Activated T-cell treated with anti-CD3 and anti-CD28 coated beads, Interleukin-2, amount 50 U/mL, for 4 hours (primary cell): ENCODE results near the gene DHX32. TPM values are rescaled to one million over a fixed set of nuclear protein-coding genes. Genes with fewer than 3 reads are reported as not detected.
"Not testable (repeated sequence)": the region's sequence is repeated elsewhere in the genome, so short reads cannot be mapped to it uniquely, and the experiment has no call there.

Source experiments
- ATAC-seq, 2 donors: fragments of 200-7000 bp; cut with Tn5 transposase; one replicate each; pipeline ENCODE4 v1.10.0; 2021
- DNase-seq: peaks from one replicate; pipeline ENCODE4 v3.0.0-alpha.2; 2020
- H3K27me3 Mint-ChIP-seq: one replicate; pipeline ENCODE4 v1.8.0; 2021; ENCODE audit warnings: low read depth, mixed read lengths
- H3K36me3 Mint-ChIP-seq: one replicate; pipeline ENCODE4 v1.8.0; 2022; ENCODE audit warnings: mixed read lengths; ENCODE audit not compliant: insufficient read depth
- H3K4me1 Mint-ChIP-seq: one replicate; pipeline ENCODE4 v1.8.0; 2021; ENCODE audit warnings: low read depth, mixed read lengths
- H3K4me3 Mint-ChIP-seq: one replicate; pipeline ENCODE4 v1.8.0; 2021; ENCODE audit warnings: mild to moderate bottlenecking, moderate library complexity, mixed read lengths
- H3K9me3 Mint-ChIP-seq: one replicate; pipeline ENCODE4 v1.8.0; 2021; ENCODE audit warnings: mixed read lengths
- total RNA-seq, 3 donors: library from RNA; stranded (reverse); gene quantifications; one replicate each; pipeline ENCODE4 v1.2.1, GENCODE V29; 2021

The DHX32 gene
- 10 to 100 TPM in 2 of 3 donors, 1 to 10 TPM in 1; 9.3 to 18.0 (median 13.0) TPM for total RNA-seq

DNA sequence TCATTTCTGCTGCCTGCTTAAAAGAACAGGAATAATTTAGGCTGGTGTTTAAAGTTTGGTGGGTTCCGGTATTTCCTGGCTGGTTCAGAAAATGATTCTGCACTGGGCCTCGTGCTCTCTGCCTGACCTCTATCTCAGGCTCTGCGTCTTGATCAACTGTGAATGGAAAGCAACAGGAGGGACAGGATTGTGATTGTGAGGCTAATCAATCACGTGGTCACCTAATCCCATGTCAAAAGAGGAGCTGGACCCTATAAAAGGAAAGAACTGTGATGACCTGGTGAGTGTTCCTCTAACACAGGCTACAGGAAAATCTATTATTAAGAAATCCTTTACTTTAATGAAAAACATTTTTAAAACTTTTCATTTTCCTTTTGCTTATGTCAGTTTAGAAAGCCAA, at the start of gene DHX32:
Gene DHX32 (minus strand): TSS at position 101 of the 400 bp plus-strand sequence. CDS start 468 bp downstream, outside the sequence.
- Mint-ChIP-seq H3K4me3 (no peak within 1 kb of the TSS), H3K27me3 (no peaks in the 10 kb centered on the region)

GRCh38 chr10:125929618-125930017, 48.5 kb upstream of the DHX32 start:
- Mint-ChIP-seq H3K36me3 (no peaks in the 10 kb centered on the region), H3K9me3 (peaks cover 4% of the 10 kb centered on the region), H3K4me3 (no peak overlapping the region), H3K4me1 (no peaks in the 10 kb centered on the region), H3K27me3 (peaks cover 13% of the 10 kb centered on the region)
- DNase-seq (no peak), ATAC-seq (no peak)

More for the DNA sequence above, at the start of gene DHX32:
- Mint-ChIP-seq H3K9me3 (peaks cover 2% of the 10 kb centered on the region), H3K4me1 (no peaks in the 10 kb centered on the region), H3K36me3 (peaks cover 21% of the 10 kb centered on the region)
- DNase-seq (no peak), ATAC-seq (no peak)

DNA sequence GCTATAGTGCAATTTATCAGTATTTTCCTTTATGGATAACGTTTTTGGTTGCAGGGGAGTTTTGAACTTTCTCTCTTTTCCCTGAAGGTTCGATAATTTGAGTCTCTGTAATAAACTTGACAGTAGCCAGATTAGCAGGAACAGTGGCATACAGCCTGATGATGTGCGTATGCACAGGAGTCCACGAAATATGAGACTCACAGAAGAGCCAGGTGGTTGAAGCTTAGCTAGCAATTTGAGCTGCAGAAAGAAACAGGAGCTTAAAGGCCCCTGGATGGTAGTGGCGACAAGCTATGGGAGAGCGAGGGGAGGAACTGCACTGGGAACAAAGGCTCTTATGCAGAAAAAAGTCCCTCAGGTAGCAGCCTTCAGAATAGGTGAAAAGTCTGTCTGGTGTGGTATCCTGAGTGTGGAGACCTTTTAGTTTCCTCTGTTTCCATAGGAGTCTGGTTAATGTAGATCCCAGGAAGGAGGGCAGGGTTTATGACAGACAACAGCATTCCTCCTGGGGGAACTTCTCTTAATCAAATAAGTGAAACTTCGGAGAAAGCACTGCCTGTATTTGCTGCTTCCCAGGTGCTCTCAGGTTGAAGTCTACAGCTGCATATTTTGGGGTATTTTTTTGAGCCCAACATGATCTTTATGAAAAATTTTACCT, 48.0 kb upstream of the DHX32 start:
- Mint-ChIP-seq H3K27me3 (peaks cover 9% of the 10 kb centered on the region), H3K4me3 (no peak overlapping the region), H3K4me1 (no peaks in the 10 kb centered on the region), H3K9me3 (peaks cover 4% of the 10 kb centered on the region), H3K36me3 (no peaks in the 10 kb centered on the region)
- DNase-seq (no peak), ATAC-seq (no peak)

- not testable (repeated sequence) for ATAC-seq, DNase-seq, H3K9me3 Mint-ChIP-seq, H3K27me3 Mint-ChIP-seq, H3K4me1 Mint-ChIP-seq, H3K4me3 Mint-ChIP-seq, H3K36me3 Mint-ChIP-seq
These were observed 46.2 kb upstream of the DHX32 start for GRCh38 chr10:125927265-125927664.

DNA sequence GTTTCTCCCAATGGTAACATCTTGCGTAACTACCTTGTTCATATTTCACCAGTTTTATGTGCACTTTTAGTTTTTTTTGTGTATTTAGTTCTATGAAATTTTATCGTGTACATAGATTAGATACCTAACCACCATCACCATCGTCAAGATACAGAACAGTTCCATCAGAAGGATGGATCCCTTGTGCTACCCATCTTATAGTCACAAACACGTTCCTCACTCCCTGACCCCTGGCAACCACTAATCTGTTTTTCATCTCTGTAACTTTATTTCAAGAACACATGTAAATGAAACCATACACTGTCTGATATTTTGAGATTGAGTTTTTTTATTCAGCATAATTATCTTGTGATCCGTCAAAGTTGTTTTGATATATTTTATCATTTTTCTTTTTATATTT, 45.2 kb upstream of the DHX32 start:
- no peaks in the 10 kb centered on the region for H3K36me3 Mint-ChIP-seq
- no peaks in the 10 kb centered on the region for H3K27me3 Mint-ChIP-seq
- no peak for DNase-seq
- no peaks in the 10 kb centered on the region for H3K4me1 Mint-ChIP-seq
- H3K4me3 Mint-ChIP-seq = no peak overlapping the region
- ATAC-seq = no peak
- no peaks in the 10 kb centered on the region for H3K9me3 Mint-ChIP-seq

GRCh38 chr10:125925262-125925834, 44.3 kb upstream of the DHX32 start:
- H3K27me3 Mint-ChIP-seq = no peaks in the 10 kb centered on the region
- ATAC-seq = no peak
- no peak for DNase-seq

DNA sequence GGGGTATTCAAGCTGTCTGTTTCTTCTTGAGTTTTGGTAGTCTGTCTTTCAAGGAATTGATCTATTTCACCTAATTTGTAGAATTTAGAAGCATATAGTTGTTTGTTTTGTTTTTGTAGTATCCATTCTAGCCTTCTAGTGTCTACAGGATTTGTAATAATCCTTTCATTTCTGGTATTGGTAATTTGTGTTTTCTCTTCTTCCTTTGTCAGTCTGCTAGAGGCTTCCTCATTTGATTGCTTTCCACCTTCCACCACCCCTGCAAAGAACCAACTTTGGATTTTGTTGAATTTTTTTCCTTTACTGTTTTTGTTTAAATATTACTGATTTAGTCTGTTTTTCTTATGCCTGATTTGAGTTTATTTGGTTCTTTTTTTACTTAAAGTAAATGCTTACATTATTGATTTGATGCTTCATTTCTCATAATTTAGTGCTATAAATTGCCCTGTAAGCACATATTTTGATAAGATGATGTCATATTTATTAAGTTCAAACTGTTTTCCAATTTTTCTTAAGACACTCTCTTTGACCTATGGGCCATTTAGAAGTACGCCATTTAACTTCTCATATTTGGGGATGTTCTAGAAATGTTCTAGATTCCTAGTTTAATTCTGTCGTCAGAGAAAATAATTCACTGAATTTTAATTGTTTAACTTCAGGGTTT, 40.7 kb upstream of the DHX32 start:
- ATAC-seq, H3K4me1 Mint-ChIP-seq, H3K36me3 Mint-ChIP-seq, H3K4me3 Mint-ChIP-seq, DNase-seq, H3K27me3 Mint-ChIP-seq, H3K9me3 Mint-ChIP-seq: not testable (repeated sequence)

More at GRCh38 chr10:125925262-125925834, 44.3 kb upstream of the DHX32 start:
- Mint-ChIP-seq H3K36me3 (no peaks in the 10 kb centered on the region), H3K4me3 (no peak overlapping the region), H3K4me1 (no peaks in the 10 kb centered on the region), H3K9me3 (no peaks in the 10 kb centered on the region)

DNA sequence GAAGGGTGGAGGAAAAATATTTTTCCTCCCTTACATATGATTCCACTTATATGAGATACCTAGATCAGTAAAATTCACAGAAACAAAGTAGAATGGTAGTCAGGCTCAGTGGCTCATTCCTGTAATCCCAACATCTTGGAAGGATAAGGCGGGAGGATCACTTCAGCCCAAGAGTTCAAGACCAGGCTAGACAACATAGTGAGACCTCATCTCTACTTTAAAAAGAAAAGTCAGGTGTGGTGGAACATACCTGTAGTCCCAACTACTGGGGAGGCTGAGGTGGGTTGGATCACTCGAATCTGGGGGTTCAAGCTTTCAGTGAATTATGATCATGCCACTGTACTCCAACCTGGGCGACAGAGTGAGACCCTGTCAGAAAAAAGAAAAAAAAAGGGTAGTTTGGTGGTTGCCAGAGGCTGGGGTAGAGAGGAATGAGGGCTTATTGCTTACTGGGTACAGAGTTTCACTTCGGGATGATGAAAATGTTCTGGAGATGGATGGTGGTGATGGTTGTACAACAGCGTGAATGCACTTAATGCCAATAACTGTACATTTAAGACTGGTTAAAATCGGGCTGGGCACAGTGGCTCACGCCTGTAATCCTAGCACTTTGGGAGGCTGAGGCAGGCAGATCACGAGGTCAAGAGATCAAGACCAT, 36.7 kb upstream of the DHX32 start:
- not testable (repeated sequence) for H3K4me1 Mint-ChIP-seq, ATAC-seq, DNase-seq, H3K9me3 Mint-ChIP-seq, H3K4me3 Mint-ChIP-seq, H3K36me3 Mint-ChIP-seq
- H3K27me3 Mint-ChIP-seq = peaks cover 12% of the 10 kb centered on the region

DNA sequence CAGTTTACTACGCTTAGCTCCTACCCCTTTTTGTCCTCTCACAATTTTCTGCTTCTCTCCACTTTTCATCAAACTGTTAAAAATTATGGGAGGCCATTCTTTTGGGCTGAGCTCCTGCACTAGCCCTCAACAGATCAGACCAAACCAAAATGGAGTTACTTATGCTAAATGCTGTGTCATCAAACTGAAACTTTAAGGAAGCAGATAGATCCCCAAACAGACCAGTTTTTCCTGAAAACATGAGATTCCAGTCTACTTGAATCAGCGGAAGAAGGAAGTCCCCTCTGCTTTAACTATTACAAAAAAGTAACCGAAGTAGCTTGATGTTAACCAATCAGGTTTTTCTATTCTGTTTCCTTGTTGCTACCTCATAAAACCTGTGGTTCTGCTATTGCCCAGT, 35.9 kb upstream of the DHX32 start:
- Mint-ChIP-seq H3K4me1 (no peaks in the 10 kb centered on the region), H3K4me3 (no peak overlapping the region), H3K36me3 (no peaks in the 10 kb centered on the region), H3K9me3 (no peaks in the 10 kb centered on the region), H3K27me3 (peaks cover 12% of the 10 kb centered on the region)
- DNase-seq = no peak
- no peak for ATAC-seq

- H3K27me3 Mint-ChIP-seq = peaks cover 12% of the 10 kb centered on the region
- not testable (repeated sequence) for ATAC-seq, H3K4me1 Mint-ChIP-seq, H3K36me3 Mint-ChIP-seq, DNase-seq, H3K4me3 Mint-ChIP-seq, H3K9me3 Mint-ChIP-seq
These were observed 32.2 kb upstream of the DHX32 start for GRCh38 chr10:125913277-125913676.

GRCh38 chr10:125911990-125912389, 30.9 kb upstream of the DHX32 start:
- no peak overlapping the region for H3K4me3 Mint-ChIP-seq
- DNase-seq = no peak
- no peaks in the 10 kb centered on the region for H3K9me3 Mint-ChIP-seq
- H3K27me3 Mint-ChIP-seq = peaks cover 12% of the 10 kb centered on the region
- H3K36me3 Mint-ChIP-seq = no peaks in the 10 kb centered on the region
- ATAC-seq = no peak
- H3K4me1 Mint-ChIP-seq = no peaks in the 10 kb centered on the region

GRCh38 chr10:125911145-125911544, 30.1 kb upstream of the DHX32 start:
- Mint-ChIP-seq H3K9me3 (no peaks in the 10 kb centered on the region), H3K27me3 (peaks cover 11% of the 10 kb centered on the region), H3K36me3 (no peaks in the 10 kb centered on the region), H3K4me1 (no peaks in the 10 kb centered on the region), H3K4me3 (no peak overlapping the region)
- no peak for DNase-seq
- ATAC-seq = no peak

GRCh38 chr10:125909491-125909890, 28.4 kb upstream of the DHX32 start:
- not testable (repeated sequence) for DNase-seq, H3K27me3 Mint-ChIP-seq, H3K4me3 Mint-ChIP-seq, ATAC-seq, H3K36me3 Mint-ChIP-seq, H3K4me1 Mint-ChIP-seq, H3K9me3 Mint-ChIP-seq

- H3K9me3 Mint-ChIP-seq, H3K4me3 Mint-ChIP-seq, H3K36me3 Mint-ChIP-seq, H3K27me3 Mint-ChIP-seq, DNase-seq, ATAC-seq, H3K4me1 Mint-ChIP-seq: not testable (repeated sequence)
These were observed 27.7 kb upstream of the DHX32 start for GRCh38 chr10:125908813-125909212.
